ENCODE data around the gene SREK1. TPM values are rescaled to one million over a fixed set of nuclear protein-coding genes. Genes with fewer than 3 reads are reported as not detected.

SREK1 gene
- total RNA-seq, 1 donor from 2014 or later = 122 TPM

- H3K36me3 Mint-ChIP-seq (ENCODE audit: insufficient read depth) = peaks cover 31% of the 10 kb centered on the region
- H3K27me3 Mint-ChIP-seq = no peaks in the 10 kb centered on the region
- no peaks in the 10 kb centered on the region for H3K9me3 Mint-ChIP-seq (ENCODE audit: low read depth)
- no peak overlapping the region for H3K27ac Mint-ChIP-seq
- no peak for DNase-seq (ENCODE audit: low spot score, unreplicated experiment)
- no peaks in the 10 kb centered on the region for H3K4me1 Mint-ChIP-seq (ENCODE audit: low read depth)
- TF ChIP-seq CTCF (IDR thresholded peaks at IDR 0.05; ENCODE audit: unreplicated experiment) = no peak
- H3K4me3 Mint-ChIP-seq (ENCODE audit: low read depth) = no peak overlapping the region
Observed at GRCh38 chr5:66164044-66164790, 20.1 kb downstream of the SREK1 start.

- H3K36me3 Mint-ChIP-seq (ENCODE audit: insufficient read depth) = peaks cover 25% of the 10 kb centered on the region
Observed at GRCh38 chr5:66168226-66168625, 24.1 kb downstream of the SREK1 start.

GRCh38 chr5:66169534-66169933, 25.4 kb downstream of the SREK1 start:
- peaks cover 12% of the 10 kb centered on the region for H3K4me1 Mint-ChIP-seq (ENCODE audit: low read depth)
- no peak for DNase-seq (ENCODE audit: low spot score, unreplicated experiment)
- no peaks in the 10 kb centered on the region for H3K9me3 Mint-ChIP-seq (ENCODE audit: low read depth)
- H3K27ac Mint-ChIP-seq = no peak overlapping the region
- peaks cover 20% of the 10 kb centered on the region for H3K36me3 Mint-ChIP-seq (ENCODE audit: insufficient read depth)
- no peaks in the 10 kb centered on the region for H3K27me3 Mint-ChIP-seq
- H3K4me3 Mint-ChIP-seq (ENCODE audit: low read depth) = no peak overlapping the region
- TF ChIP-seq CTCF (IDR thresholded peaks at IDR 0.05; ENCODE audit: unreplicated experiment) = no peak

More at GRCh38 chr5:66168226-66168625, 24.1 kb downstream of the SREK1 start:
- Mint-ChIP-seq H3K9me3 (ENCODE audit: low read depth) (no peaks in the 10 kb centered on the region), H3K27ac (no peak overlapping the region), H3K4me1 (ENCODE audit: low read depth) (peaks cover 12% of the 10 kb centered on the region), H3K4me3 (ENCODE audit: low read depth) (no peak overlapping the region), H3K27me3 (no peaks in the 10 kb centered on the region)
- DNase-seq (ENCODE audit: low spot score, unreplicated experiment) = no peak
- TF ChIP-seq CTCF (IDR thresholded peaks at IDR 0.05; ENCODE audit: unreplicated experiment) = no peak

- Mint-ChIP-seq H3K36me3 (ENCODE audit: insufficient read depth) (peaks cover 25% of the 10 kb centered on the region), H3K27me3 (no peaks in the 10 kb centered on the region), H3K9me3 (ENCODE audit: low read depth) (no peaks in the 10 kb centered on the region), H3K4me1 (ENCODE audit: low read depth) (peaks cover 12% of the 10 kb centered on the region), H3K27ac (peak overlapping the region; percentile 67), H3K4me3 (ENCODE audit: low read depth) (no peak overlapping the region)
- no peak for TF ChIP-seq CTCF (IDR thresholded peaks at IDR 0.05; ENCODE audit: unreplicated experiment)
- no peak for DNase-seq (ENCODE audit: low spot score, unreplicated experiment)
Observed at GRCh38 chr5:66170195-66170919, 26.3 kb downstream of the SREK1 start.

GRCh38 chr5:66171349-66172344, 27.5 kb downstream of the SREK1 start:
- Mint-ChIP-seq H3K27ac (peak overlapping the region; percentile 37), H3K4me1 (ENCODE audit: low read depth) (peaks cover 12% of the 10 kb centered on the region), H3K9me3 (ENCODE audit: low read depth) (no peaks in the 10 kb centered on the region), H3K4me3 (ENCODE audit: low read depth) (no peak overlapping the region), H3K36me3 (ENCODE audit: insufficient read depth) (peaks cover 28% of the 10 kb centered on the region), H3K27me3 (no peaks in the 10 kb centered on the region)
- DNase-seq (ENCODE audit: low spot score, unreplicated experiment) = no peak
- peak; percentile 71 for TF ChIP-seq CTCF (IDR thresholded peaks at IDR 0.05; ENCODE audit: unreplicated experiment)
